ENCODE measurements around the gene IL4. TPM values are rescaled to one million over a fixed set of nuclear protein-coding genes. Genes with fewer than 3 reads are reported as not detected.

Gene IL4
- total RNA-seq, 3 donors from 2014 or later, result 17.9 to 45.9 (median 18.5) TPM

DNA sequence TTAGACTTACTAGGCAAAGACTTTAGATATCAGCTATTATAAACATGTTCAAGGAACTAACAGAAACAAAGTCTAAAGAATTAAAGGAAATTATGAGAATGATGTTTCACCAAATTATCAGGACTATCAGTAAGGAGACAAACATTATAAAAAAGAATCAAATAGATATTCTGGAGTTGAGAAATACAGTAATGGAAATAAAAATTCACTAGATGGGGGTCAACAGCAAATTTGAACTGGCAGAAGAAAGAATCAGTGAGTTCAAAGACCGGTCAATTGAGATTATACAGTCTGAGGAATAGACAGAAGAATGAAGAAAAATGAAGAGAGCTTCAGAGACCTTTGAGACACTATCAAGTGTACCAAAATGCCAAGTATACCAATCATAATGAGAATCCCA is 25.4 kb upstream of the IL4 start:
- peaks cover 7% of the 10 kb centered on the region for H3K36me3 Mint-ChIP-seq (ENCODE audit: insufficient read depth)
- no peak overlapping the region for H3K4me3 Mint-ChIP-seq
- DNase-seq (no peak), ATAC-seq (no peak)
- peaks cover 19% of the 10 kb centered on the region for H3K9me3 Mint-ChIP-seq
- H3K27me3 Mint-ChIP-seq (ENCODE audit: low read depth), result peaks cover 2% of the 10 kb centered on the region
- no peaks in the 10 kb centered on the region for H3K4me1 Mint-ChIP-seq (ENCODE audit: low read depth)

DNA sequence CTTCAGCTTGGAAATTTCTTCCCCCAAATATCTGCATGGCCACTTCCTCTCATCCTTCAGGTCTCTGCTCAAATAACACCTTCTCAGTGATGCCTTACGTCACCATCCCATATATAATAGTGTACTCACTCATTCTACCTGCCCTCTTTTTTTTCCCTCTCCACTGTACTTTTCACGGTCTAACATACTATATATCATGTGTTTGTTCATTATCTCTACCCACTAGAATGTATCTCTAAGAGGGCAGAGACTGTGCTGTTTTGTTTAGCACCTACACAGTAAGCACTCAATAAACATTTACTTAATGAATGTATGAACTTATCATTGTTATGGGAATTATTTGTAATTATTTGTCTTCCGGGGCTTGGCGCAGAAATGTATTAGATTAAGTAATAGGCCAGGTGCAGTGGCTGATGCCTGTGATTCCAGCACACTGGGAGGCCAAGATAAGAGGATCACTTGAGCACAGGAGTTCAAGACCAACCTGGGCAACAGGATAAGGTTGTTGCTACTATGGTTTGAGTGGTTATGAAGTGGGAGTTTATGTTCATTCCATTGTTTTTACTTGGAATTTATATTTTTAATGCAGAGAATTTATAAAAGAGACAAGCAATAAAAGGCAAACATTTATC is 21.8 kb upstream of the IL4 start:
- no peaks in the 10 kb centered on the region for H3K36me3 Mint-ChIP-seq (ENCODE audit: insufficient read depth)
- no peak for ATAC-seq
- H3K9me3 Mint-ChIP-seq, result peaks cover 19% of the 10 kb centered on the region
- H3K27me3 Mint-ChIP-seq (ENCODE audit: low read depth), result peaks cover 27% of the 10 kb centered on the region
- peaks cover 6% of the 10 kb centered on the region for H3K4me1 Mint-ChIP-seq (ENCODE audit: low read depth)
- DNase-seq, result no peak
- H3K4me3 Mint-ChIP-seq, result no peak overlapping the region

DNA sequence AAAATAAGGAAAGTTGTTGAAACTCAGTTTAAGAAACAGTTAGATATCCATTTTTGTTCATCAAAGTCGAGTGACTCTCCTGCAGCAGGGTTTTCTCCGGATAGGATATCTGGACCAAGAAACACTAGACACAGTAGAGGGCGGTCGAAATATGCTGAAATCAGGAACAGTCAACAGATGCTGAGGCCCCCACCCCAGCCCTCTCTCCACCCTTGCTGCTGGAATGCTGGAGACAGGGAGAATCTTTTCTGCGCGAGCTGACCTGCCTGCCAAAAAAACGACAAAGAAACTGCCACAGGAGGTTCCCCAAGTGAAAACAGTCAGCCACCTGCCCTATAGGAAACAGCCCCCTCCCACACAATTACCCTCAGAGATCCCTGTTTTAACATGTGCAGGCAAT is 20.1 kb upstream of the IL4 start:
- H3K4me1 Mint-ChIP-seq (ENCODE audit: low read depth), result peaks cover 11% of the 10 kb centered on the region
- no peak for DNase-seq
- H3K27me3 Mint-ChIP-seq (ENCODE audit: low read depth), result peaks cover 33% of the 10 kb centered on the region
- H3K4me3 Mint-ChIP-seq, result no peak overlapping the region
- no peaks in the 10 kb centered on the region for H3K36me3 Mint-ChIP-seq (ENCODE audit: insufficient read depth)
- peaks cover 4% of the 10 kb centered on the region for H3K9me3 Mint-ChIP-seq
- no peak for ATAC-seq

DNA sequence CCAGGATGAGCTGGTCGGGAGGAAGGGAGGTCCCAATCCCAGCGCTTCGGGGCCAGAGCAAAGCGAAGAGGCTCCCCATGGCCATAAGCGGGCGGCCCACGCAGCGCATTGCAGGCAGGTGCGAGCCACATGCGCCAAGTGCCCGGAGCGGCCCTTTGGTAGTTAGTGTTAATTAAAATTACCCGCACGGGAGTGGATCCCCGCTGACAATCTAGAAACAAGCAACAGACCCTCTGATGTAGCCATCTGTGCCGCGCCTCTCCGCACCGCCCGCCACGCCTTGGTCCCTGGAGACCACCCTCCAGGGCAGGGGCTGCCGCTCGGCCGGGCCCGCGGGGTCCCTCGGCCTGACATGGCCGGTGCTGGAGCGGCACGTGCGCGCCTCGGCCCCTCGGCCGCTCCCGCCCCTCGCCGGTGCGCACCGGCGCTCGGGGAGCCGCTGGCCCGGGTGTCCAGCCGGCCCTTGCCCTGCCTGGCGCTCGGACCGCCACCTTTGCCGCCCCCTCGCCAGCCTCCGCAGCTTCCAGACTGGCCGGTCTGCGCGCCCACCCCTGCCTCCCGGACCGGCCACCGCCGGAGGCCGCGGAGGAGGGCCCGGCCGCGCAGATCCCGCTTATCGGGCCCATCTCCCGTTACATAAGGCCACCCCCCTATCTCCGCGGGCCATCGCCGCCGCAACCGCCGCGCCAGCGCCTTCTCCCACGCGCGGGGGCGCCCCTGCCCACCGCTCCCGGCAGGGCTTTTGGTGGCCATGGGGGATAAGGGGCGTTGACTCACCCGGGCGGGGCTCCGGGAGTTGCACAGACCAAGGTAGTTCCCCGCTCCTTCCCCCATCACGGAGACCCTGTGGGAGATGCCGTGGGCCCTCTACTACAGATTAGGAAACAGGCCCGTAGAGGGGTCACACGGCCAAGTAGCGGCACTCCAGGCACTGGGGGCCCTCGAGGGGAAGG is 17.7 kb upstream of the IL4 start:
- ATAC-seq, result peak; percentile 63 to 70
- Mint-ChIP-seq H3K4me1 (ENCODE audit: low read depth) (peaks cover 13% of the 10 kb centered on the region), H3K9me3 (peaks cover 4% of the 10 kb centered on the region), H3K4me3 (peak overlapping the region; percentile 59), H3K36me3 (ENCODE audit: insufficient read depth) (no peaks in the 10 kb centered on the region), H3K27me3 (ENCODE audit: low read depth) (peaks cover 34% of the 10 kb centered on the region)
- DNase-seq, result peak; percentile 38

DNA sequence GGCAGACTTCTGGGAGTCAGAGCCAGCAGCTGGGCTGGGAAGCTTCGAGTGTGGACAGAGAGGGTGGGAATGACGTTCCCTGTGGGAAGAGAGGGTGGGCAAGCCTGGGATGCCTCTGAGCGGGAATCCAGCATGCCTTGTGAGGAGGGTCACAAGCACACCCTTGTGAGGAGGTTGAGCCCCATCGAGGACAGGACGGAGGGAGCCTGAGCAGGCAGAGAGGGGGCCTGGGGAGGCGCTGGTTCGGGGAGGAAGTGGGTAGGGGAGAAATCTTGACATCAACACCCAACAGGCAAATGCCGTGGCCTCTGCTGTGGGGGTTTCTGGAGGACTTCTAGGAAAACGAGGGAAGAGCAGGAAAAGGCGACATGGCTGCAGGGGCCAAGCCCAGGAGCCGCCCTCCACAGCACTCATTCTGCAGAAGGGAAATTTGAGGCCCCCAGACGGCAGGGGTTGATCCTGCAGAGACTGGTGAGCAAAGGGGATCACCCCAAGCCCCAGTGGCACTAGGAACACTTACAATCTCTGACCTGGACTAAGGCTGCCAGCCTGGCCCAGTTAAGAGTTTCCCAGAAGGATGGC is 16.9 kb upstream of the IL4 start:
- Mint-ChIP-seq H3K27me3 (ENCODE audit: low read depth) (peaks cover 35% of the 10 kb centered on the region), H3K4me1 (ENCODE audit: low read depth) (peaks cover 15% of the 10 kb centered on the region), H3K9me3 (peaks cover 3% of the 10 kb centered on the region), H3K36me3 (ENCODE audit: insufficient read depth) (no peaks in the 10 kb centered on the region), H3K4me3 (peak overlapping the region; percentile 59)
- DNase-seq (no peak), ATAC-seq (peak in 1 of 2 donors; percentile 21)

DNA sequence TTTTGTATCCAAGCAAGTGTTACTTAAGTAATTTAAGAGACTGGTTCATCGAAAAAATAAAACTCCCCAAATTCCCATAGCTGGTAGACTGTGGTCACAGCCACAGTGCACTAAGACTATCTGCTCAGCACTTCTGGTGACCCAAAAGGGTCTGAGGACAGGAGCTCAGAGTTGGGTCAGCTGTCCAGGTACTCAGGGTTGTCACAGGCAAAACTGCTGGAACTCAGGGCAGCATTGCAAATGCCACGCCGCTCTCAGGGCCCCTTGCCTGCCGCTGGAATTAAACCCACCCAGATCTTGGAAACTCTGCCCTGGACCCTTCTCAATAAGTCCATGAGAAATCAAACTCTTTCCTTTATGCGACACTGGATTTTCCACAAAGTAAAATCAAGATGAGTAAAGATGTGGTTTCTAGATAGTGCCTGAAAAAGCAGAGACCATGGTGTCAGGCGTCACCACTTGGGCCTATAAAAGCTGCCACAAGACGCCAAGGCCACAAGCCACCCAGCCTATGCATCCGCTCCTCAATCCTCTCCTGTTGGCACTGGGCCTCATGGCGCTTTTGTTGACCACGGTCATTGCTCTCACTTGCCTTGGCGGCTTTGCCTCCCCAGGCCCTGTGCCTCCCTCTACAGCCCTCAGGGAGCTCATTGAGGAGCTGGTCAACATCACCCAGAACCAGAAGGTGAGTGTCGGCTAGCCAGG is 16.0 kb upstream of the IL4 start, which contains the start of gene IL13:
Gene IL13 (plus strand): TSS at position 498 of the 705 bp plus-strand sequence. CDS start 14 bp downstream, at position 512.
- H3K4me1 Mint-ChIP-seq (ENCODE audit: low read depth), result peaks cover 17% of the 10 kb centered on the region
- H3K27me3 Mint-ChIP-seq (ENCODE audit: low read depth), result peaks cover 35% of the 10 kb centered on the region
- ATAC-seq, result peak; percentile 18 to 31
- no peaks in the 10 kb centered on the region for H3K9me3 Mint-ChIP-seq
- H3K36me3 Mint-ChIP-seq (ENCODE audit: insufficient read depth), result no peaks in the 10 kb centered on the region
- peak within 1 kb of the TSS; percentile 59 for H3K4me3 Mint-ChIP-seq
- DNase-seq, result no peak

DNA sequence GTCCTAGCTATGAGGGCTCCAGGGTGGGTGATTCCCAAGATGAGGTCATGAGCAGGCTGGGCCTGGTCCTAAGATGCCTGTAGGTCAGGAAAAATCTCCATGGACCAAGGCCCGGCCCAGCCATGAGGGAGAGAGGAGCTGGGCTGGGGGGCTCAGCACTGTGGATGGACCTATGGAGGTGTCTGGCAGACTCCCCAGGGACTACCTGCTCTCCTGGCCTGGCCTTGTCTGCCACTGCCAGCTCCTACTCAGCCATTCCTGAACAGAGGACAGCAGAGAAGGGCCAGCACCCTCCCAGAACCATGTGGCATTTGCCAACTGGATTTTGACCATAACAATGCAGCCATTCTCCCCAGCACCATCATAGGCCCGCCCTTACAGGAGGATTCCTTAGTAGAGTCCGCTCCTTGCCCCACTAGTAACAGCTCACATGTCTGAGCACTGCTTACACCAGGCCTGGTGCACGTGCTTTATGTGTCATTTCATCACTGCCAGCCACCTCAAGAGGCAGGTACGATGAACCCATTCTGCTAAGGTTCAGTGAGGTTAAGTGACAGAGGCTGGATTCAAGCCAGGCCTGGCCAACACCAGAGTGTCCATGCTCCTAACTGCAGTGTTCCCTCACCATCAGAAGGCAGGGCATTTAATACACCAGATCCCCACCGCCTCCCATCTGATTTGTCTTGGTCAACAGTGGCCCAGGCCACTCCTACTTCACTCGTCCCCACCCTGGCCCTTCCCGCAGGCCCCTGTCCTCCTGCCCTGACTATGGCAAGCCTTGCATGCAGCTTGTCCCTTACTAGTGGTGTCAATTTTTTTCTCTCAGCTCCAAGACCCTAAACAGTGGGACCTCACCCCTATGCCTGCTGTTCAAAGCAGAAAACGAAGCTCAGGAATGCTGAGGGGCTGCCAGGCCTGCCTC is 15.1 kb upstream of the IL4 start:
- no peak overlapping the region for H3K4me3 Mint-ChIP-seq
- peaks cover 30% of the 10 kb centered on the region for H3K27me3 Mint-ChIP-seq (ENCODE audit: low read depth)
- H3K4me1 Mint-ChIP-seq (ENCODE audit: low read depth), result peaks cover 24% of the 10 kb centered on the region
- no peaks in the 10 kb centered on the region for H3K36me3 Mint-ChIP-seq (ENCODE audit: insufficient read depth)
- ATAC-seq (no peak), DNase-seq (no peak)
- no peaks in the 10 kb centered on the region for H3K9me3 Mint-ChIP-seq

DNA sequence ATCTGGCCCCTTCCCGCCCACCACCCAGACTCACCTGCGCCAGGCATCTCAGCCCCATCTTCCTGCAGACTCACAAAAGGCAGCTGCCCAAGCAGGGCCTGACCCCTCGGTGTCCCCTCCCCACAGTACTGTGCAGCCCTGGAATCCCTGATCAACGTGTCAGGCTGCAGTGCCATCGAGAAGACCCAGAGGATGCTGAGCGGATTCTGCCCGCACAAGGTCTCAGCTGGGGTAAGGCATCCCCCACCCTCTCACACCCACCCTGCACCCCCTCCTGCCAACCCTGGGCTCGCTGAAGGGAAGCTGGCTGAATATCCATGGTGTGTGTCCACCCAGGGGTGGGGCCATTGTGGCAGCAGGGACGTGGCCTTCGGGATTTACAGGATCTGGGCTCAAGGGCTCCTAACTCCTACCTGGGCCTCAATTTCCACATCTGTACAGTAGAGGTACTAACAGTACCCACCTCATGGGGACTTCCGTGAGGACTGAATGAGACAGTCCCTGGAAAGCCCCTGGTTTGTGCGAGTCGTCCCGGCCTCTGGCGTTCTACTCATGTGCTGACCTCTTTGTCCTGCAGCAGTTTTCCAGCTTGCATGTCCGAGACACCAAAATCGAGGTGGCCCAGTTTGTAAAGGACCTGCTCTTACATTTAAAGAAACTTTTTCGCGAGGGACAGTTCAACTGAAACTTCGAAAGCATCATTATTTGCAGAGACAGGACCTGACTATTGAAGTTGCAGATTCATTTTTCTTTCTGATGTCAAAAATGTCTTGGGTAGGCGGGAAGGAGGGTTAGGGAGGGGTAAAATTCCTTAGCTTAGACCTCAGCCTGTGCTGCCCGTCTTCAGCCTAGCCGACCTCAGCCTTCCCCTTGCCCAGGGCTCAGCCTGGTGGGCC is 13.9 kb upstream of the IL4 start:
- H3K36me3 Mint-ChIP-seq (ENCODE audit: insufficient read depth), result no peaks in the 10 kb centered on the region
- H3K9me3 Mint-ChIP-seq, result no peaks in the 10 kb centered on the region
- DNase-seq (no peak), ATAC-seq (no peak)
- peaks cover 22% of the 10 kb centered on the region for H3K27me3 Mint-ChIP-seq (ENCODE audit: low read depth)
- peak overlapping the region; percentile 10 for H3K4me3 Mint-ChIP-seq
- peaks cover 33% of the 10 kb centered on the region for H3K4me1 Mint-ChIP-seq (ENCODE audit: low read depth)

DNA sequence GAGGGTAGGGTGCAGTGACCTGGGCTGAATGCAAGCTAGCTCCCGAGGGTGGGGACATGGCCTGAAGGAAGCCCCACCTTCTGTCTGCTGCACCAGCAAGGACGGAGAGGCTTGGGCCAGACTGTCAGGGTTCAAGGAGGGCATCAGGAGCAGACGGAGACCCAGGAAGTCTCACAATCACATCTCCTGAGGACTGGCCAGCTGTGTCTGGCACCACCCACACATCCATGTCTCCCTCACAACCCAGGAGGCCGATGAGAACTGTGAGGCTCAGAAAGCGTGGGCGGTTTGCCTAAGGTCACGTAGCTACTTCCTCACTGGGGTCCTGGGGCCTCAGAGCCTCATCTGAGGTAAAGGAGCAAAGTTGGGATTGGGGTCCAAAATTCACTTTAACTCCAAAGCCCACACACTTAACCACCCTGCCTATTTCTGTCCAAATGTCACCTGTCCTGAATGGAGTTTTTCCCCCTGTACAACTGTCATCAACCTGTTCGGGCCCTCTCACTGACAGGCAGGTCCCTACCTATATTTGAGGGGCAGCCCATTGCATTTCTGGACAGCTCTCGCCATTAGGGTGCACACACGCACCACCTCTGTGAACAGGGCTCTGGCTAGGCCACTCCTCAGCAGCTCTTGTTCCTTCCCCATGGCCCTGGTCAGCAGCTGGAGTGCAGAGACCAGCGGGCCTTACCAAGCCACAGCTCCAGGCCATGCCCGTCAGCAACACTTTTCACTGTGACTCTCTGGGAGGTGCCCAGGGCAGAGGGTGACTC is 12.4 kb upstream of the IL4 start:
- H3K4me3 Mint-ChIP-seq, result peak overlapping the region; percentile 13
- ATAC-seq, result no peak
- no peak for DNase-seq
- peaks cover 33% of the 10 kb centered on the region for H3K4me1 Mint-ChIP-seq (ENCODE audit: low read depth)
- H3K9me3 Mint-ChIP-seq, result no peaks in the 10 kb centered on the region
- no peaks in the 10 kb centered on the region for H3K36me3 Mint-ChIP-seq (ENCODE audit: insufficient read depth)
- peaks cover 13% of the 10 kb centered on the region for H3K27me3 Mint-ChIP-seq (ENCODE audit: low read depth)

DNA sequence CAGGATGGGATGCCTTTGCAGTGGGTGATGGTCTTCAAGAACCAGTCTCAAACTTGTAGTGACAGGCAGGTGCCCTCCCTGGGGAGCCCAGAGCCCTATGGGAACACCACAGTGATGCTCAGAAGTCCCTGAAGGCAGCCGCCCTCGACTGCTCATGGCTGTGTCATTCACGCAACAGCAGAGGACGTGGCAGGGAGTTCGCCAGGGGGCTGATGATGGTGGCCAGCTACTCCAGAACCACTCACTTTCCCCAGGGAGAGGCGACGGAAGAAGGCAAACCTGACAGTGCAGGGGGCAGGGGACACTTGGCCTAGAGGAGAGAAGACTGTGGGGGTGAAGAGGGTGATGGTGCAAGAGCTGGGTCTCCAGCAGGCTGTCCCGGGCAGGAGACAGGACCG is 11.8 kb upstream of the IL4 start:
- no peak overlapping the region for H3K4me3 Mint-ChIP-seq
- H3K27me3 Mint-ChIP-seq (ENCODE audit: low read depth), result peaks cover 7% of the 10 kb centered on the region
- H3K36me3 Mint-ChIP-seq (ENCODE audit: insufficient read depth), result no peaks in the 10 kb centered on the region
- DNase-seq (no peak), ATAC-seq (no peak)
- no peaks in the 10 kb centered on the region for H3K9me3 Mint-ChIP-seq
- peaks cover 27% of the 10 kb centered on the region for H3K4me1 Mint-ChIP-seq (ENCODE audit: low read depth)

DNA sequence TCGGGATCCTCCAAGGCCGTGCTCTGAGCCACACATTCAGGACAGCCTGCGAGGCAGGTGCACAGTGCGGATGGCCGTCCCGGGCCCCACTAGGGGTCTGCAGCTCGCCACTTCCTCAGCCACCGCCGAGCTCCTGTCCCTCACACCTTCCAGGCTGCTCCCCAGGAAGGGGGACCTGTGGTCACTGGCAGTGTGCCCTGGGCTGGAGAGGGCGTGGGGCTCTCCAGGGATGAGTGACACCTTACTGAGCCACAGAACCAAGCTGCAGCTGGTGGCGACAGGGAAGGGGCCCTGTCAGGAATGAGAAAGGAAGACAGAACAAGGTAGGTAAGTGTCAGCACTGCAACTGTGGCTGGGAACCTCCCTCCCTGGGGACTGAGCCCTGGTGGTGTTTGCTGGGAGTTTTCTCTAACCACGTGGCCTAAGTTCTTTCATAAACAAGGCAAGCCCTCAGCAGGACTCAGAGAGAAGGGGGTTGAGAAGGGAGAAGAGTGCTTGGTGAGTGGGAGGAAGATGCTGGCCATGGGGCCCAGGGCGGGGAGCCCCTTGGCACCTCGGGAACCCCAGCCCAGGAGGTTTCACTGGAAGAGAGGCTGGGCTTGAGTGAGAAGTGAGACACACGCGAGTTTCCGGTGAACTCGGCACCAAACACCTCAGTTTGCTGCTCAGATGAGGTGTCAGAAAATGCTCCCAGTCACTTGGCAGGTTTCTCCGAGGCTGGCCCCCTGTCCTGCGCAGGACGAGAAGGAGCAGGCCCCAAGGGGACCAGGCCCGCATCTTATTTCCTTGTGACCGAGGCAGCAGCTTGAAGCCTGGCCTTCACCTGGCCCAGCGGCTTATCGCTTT is 10.6 kb upstream of the IL4 start:
- H3K4me3 Mint-ChIP-seq, result no peak overlapping the region
- no peaks in the 10 kb centered on the region for H3K9me3 Mint-ChIP-seq
- H3K27me3 Mint-ChIP-seq (ENCODE audit: low read depth), result peaks cover 2% of the 10 kb centered on the region
- DNase-seq, result no peak
- peak; percentile 70 to 72 for ATAC-seq
- H3K4me1 Mint-ChIP-seq (ENCODE audit: low read depth), result peaks cover 22% of the 10 kb centered on the region
- H3K36me3 Mint-ChIP-seq (ENCODE audit: insufficient read depth), result no peaks in the 10 kb centered on the region

All from activated T-cell treated with anti-CD3 and anti-CD28 coated beads, Interleukin-2, amount 50 U/mL, for 4 hours (primary cell).